Esophagus squamous epithelium (tissue), 5 donors: ENCODE results near the gene THRSP. TPM values are rescaled to one million over a fixed set of nuclear protein-coding genes. Genes with fewer than 3 reads are reported as not detected.
A peak's percentile ranks its signal among the peaks of the same experiment; 100 is the strongest.
"Not testable (repeated sequence)": the region's sequence is repeated elsewhere in the genome, so short reads cannot be mapped to it uniquely, and the experiment has no call there.

ENCODE experiments used
- DNase-seq: peaks from one replicate; lab custom pipeline; 2025; lab: John Stamatoyannopoulos, UW
- H3K27ac ChIP-seq, 4 donors: fragments of 200-600 bp; sonication (generic); one replicate each; pipeline ENCODE4 v1.5.1; 2016 to 2019; ENCODE audit warnings: mild to moderate bottlenecking in 1 of 4
- H3K27me3 ChIP-seq, 4 donors: fragments of 200-600 bp; sonication (generic); 1 replicate in 3 of 4; 2 replicates in 1 of 4; pipeline versions ENCODE4 v1.5.1 to v1.6.0; 2017 to 2021; ENCODE audit warnings: antibody characterized with exemption in 1 of 4
- H3K36me3 ChIP-seq, 3 donors: fragments of 200-600 bp; sonication (generic); one replicate each; pipeline ENCODE4 v1.5.1; 2016 to 2019
- H3K4me1 ChIP-seq, 3 donors: fragments of 200-600 bp; sonication (generic); one replicate each; pipeline ENCODE4 v1.5.1; 2017 to 2019
- H3K4me3 ChIP-seq, 4 donors: fragments of 200-600 bp; sonication (generic); 1 replicate in 3 of 4; 2 replicates in 1 of 4; pipeline ENCODE4 v1.5.1; 2016 to 2019; ENCODE audit warnings: mild to moderate bottlenecking in 2 of 4, moderate library complexity in 1 of 4
- H3K9me3 ChIP-seq, 3 donors: fragments of 200-600 bp; sonication (generic); one replicate each; pipeline ENCODE4 v1.5.1; 2016 to 2019
- POLR2A ChIP-seq, 4 donors: fragments of 450-650 bp; IDR thresholded peaks; one replicate each; pipeline ENCODE4 v1.6.1; 2017; ENCODE audit warnings: antibody characterized with exemption in 4 of 4, mild to moderate bottlenecking in 4 of 4, moderate library complexity in 3 of 4
- WGBS, 2 donors: methylation state at CpG; one replicate each; pipeline ENCODE4 v1.1.5; 2018; 5-methylcytosine and 5-hydroxymethylcytosine counted together
- intact Hi-C: fragments of 100-400 bp; cut with DNase I; formaldehyde crosslinking; loops from one replicate; pipeline ENCODE4 v1.15.0; 2022
- total RNA-seq, 4 donors: library from RNA; depleted of rRNA; stranded (reverse); fragments of >200 nt; gene quantifications; one replicate each; pipeline ENCODE4 v1.1.0, GENCODE V29; 2016
- TF ChIP-seq, protein P1 (sequence below), 6 experiments: fragments of 450-650 bp in 4 of 6; fragments of 200-600 bp in 2 of 6; sonication (generic) in 2 of 6; IDR thresholded peaks; one replicate each; pipeline ENCODE4 v1.5.1; 2016 to 2019; ENCODE audit warnings: antibody characterized with exemption in 6 of 6, mild to moderate bottlenecking in 4 of 6, moderate library complexity in 4 of 6
- donor health status: DM: yes; HTN: yes; CAD: no.

THRSP gene
- total RNA-seq, 4 donors from 2014 or later = not detected

GRCh38 chr11:78080084-78080817, 16.6 kb downstream of the THRSP start:
- H3K4me1 ChIP-seq = peaks cover 16 to 50% (median 20%) of the 10 kb centered on the region in 3 donors
- H3K27me3 ChIP-seq = no peaks in the 10 kb centered on the region
- H3K36me3 ChIP-seq = peaks cover 0 to 5% (median 0%) of the 10 kb centered on the region in 3 donors
- 56 to 57% methylated on average over 21 to 23 of the region's 23 CpGs for WGBS, 2 donors
- intact Hi-C loops = no loop called here
- H3K27ac ChIP-seq = peak overlapping the region; percentile 87 to 92 (median 88)
- no peak for TF ChIP-seq POLR2A (IDR thresholded peaks at IDR 0.05)
- TF ChIP-seq, protein P1, sequence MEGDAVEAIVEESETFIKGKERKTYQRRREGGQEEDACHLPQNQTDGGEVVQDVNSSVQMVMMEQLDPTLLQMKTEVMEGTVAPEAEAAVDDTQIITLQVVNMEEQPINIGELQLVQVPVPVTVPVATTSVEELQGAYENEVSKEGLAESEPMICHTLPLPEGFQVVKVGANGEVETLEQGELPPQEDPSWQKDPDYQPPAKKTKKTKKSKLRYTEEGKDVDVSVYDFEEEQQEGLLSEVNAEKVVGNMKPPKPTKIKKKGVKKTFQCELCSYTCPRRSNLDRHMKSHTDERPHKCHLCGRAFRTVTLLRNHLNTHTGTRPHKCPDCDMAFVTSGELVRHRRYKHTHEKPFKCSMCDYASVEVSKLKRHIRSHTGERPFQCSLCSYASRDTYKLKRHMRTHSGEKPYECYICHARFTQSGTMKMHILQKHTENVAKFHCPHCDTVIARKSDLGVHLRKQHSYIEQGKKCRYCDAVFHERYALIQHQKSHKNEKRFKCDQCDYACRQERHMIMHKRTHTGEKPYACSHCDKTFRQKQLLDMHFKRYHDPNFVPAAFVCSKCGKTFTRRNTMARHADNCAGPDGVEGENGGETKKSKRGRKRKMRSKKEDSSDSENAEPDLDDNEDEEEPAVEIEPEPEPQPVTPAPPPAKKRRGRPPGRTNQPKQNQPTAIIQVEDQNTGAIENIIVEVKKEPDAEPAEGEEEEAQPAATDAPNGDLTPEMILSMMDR (IDR thresholded peaks at IDR 0.05) = no peak
- peak overlapping the region; percentile 91 to 95 (median 94) for H3K4me3 ChIP-seq
- DNase-seq = no peak
- H3K9me3 ChIP-seq = no peaks in the 10 kb centered on the region

DNA sequence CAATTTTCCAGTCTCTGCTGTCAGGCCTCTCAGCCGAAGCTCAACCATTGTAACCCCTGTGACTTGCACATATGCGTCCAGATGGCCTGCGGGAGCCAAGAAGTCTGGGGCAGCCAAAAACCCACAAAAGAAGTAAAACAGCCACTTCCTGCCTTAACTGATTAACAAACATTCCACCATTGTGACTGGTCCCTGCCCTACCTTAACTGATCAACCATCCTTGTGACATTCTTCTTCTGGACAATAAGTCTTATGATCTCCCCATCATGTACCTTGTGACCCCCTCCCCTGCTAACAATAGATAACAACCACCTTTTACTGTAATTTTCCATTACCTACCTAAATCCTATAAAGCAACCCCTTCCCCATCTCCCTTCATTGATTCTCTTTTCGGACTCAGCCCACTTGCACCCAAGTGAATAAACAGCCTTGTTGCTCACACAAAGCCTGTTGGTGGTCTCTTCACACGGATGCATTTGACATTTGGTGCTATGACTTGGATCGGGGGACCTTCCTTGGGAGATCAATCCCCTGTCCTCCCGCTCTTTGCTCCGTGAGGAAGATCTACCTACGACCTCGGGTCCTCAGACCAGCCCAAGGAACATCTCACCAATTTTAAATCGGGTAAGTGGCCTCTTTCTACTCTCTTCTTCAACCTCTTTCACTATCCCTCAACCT, 17.3 kb downstream of the THRSP start:
- no peak for TF ChIP-seq POLR2A (IDR thresholded peaks at IDR 0.05)
- TF ChIP-seq, protein P1 (IDR thresholded peaks at IDR 0.05) = no peak

DNA sequence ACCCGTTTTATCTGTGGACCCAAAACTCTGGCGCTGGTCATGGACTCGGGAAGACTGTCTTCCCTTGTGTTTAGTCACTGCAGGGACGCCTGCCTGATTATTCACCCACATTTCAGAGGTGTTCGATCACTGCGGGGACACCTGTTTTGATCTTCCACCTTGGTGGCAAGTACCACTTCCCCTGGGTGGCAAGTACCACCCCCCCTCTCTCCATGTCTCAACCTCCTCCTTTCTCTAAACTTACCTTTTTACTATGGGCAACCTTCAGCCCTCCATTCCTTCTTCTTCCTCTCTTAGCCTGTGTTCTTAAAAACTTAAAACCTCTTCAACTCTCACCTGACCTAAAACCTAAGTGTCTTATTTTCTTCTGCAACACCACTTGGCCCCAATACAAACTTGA, 17.9 kb downstream of the THRSP start:
- WGBS, 2 donors = 87 to 91% methylated on average over 5 to 6 of the region's 6 CpGs
- H3K4me1 ChIP-seq = peaks cover 14 to 37% (median 17%) of the 10 kb centered on the region in 3 donors
- DNase-seq = no peak
- no peak for TF ChIP-seq POLR2A (IDR thresholded peaks at IDR 0.05)
- TF ChIP-seq, protein P1 (IDR thresholded peaks at IDR 0.05) = no peak
- no peaks in the 10 kb centered on the region for H3K9me3 ChIP-seq
- H3K4me3 ChIP-seq = no peak overlapping the region
- intact Hi-C loops = no loop called here
- no peaks in the 10 kb centered on the region for H3K36me3 ChIP-seq
- no peak overlapping the region for H3K27ac ChIP-seq
- H3K27me3 ChIP-seq = no peaks in the 10 kb centered on the region

More for the DNA sequence above, 17.3 kb downstream of the THRSP start:
- WGBS, 2 donors = 75 to 86% methylated on average over 11 of the region's 11 CpGs
- Histone ChIP-seq H3K9me3 (no peaks in the 10 kb centered on the region), H3K27me3 (no peaks in the 10 kb centered on the region), H3K27ac (no peak overlapping the region), H3K4me3 (no peak overlapping the region), H3K36me3 (no peaks in the 10 kb centered on the region), H3K4me1 (peaks cover 16 to 43% (median 20%) of the 10 kb centered on the region in 3 donors)
- intact Hi-C loops = no loop called here
- no peak for DNase-seq

GRCh38 chr11:78082146-78082545, 18.5 kb downstream of the THRSP start:
- no peaks in the 10 kb centered on the region for H3K27me3 ChIP-seq
- peak overlapping the region in 1 of 4 donors; percentile 22 for H3K27ac ChIP-seq
- TF ChIP-seq POLR2A (IDR thresholded peaks at IDR 0.05) = no peak
- TF ChIP-seq, protein P1 (IDR thresholded peaks at IDR 0.05) = no peak
- DNase-seq = no peak
- H3K4me1 ChIP-seq = peaks cover 10 to 31% (median 12%) of the 10 kb centered on the region in 3 donors
- H3K9me3 ChIP-seq = no peaks in the 10 kb centered on the region
- H3K4me3 ChIP-seq = no peak overlapping the region
- H3K36me3 ChIP-seq = no peaks in the 10 kb centered on the region
- intact Hi-C loops = no loop called here
- 84 to 93% methylated on average over 8 of the region's 8 CpGs for WGBS, 2 donors

- H3K27me3 ChIP-seq = no peaks in the 10 kb centered on the region
- DNase-seq = no peak
- H3K36me3 ChIP-seq = no peaks in the 10 kb centered on the region
- 64 to 72% methylated on average over 2 of the region's 4 CpGs for WGBS, 2 donors
- intact Hi-C loops = no loop called here
- no peak for TF ChIP-seq POLR2A (IDR thresholded peaks at IDR 0.05)
- TF ChIP-seq, protein P1 (IDR thresholded peaks at IDR 0.05) = no peak
- H3K9me3 ChIP-seq = no peaks in the 10 kb centered on the region
- H3K4me1 ChIP-seq = peaks cover 4 to 22% (median 8%) of the 10 kb centered on the region in 3 donors
- peak overlapping the region in 1 of 4 donors; percentile 22 for H3K27ac ChIP-seq
- H3K4me3 ChIP-seq = no peak overlapping the region
Measured at GRCh38 chr11:78083021-78083420, 19.4 kb downstream of the THRSP start.

DNA sequence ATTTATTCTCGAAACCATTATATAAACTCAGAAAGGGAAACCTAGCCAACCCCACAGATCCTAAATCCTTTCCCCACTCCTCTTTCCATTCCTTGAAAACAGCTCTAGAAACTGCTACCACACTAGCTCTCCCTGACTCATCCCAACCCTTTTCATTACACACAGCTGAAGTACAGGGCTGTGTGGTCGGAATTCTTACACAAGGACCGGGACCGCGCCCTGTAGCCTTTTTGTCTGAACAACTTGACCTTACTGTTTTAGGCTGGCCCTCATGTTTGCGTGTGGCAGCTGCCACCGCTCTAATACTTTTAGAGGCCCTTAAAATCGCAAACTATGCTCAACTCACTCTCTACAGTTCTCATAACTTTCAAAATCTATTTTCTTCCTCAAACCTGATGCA, 20.8 kb downstream of the THRSP start:
- intact Hi-C loops, H3K9me3 ChIP-seq, H3K36me3 ChIP-seq, DNase-seq, H3K27me3 ChIP-seq, H3K27ac ChIP-seq, H3K4me3 ChIP-seq: not testable (repeated sequence)
- 64 to 81% methylated on average over 8 of the region's 8 CpGs for WGBS, 2 donors
- peaks cover 0 to 12% (median 0%) of the 10 kb centered on the region in 3 donors for H3K4me1 ChIP-seq
